ENCODE measurements around the gene TM7SF2. TPM values are rescaled to one million over a fixed set of nuclear protein-coding genes. Genes with fewer than 3 reads are reported as not detected.

TM7SF2 gene
- total RNA-seq, 1 experiment from 2014 or later: 74.8 TPM

- H2BK15ac ChIP-seq (ENCODE audit: low read depth, low read length): no peak overlapping the region
- no peak overlapping the region for H2BK5ac ChIP-seq (ENCODE audit: insufficient read length, low read length)
- H3K9me3 ChIP-seq (ENCODE audit: control insufficient read depth, low read depth, low read length): no peaks in the 10 kb centered on the region
- no peak overlapping the region for H3K27ac ChIP-seq (ENCODE audit: insufficient read length, low read depth, low read length)
- no peak overlapping the region for H3T11ph ChIP-seq (ENCODE audit: low read length)
- no peak for TF ChIP-seq CTCF (conservative IDR thresholded peaks at IDR 0.05)
- H3K4ac ChIP-seq (ENCODE audit: low read depth, low read length): no peak overlapping the region
- H3K79me2 ChIP-seq (ENCODE audit: insufficient read depth, low read length): no peaks in the 10 kb centered on the region
- no peak overlapping the region for H2BK20ac ChIP-seq (ENCODE audit: low read depth, low read length, poor library complexity, severe bottlenecking)
- H4K8ac ChIP-seq (replicated peaks; ENCODE audit: insufficient read length, low read depth, low read length): no peak overlapping the region
- Mint-ChIP-seq H3K9me3 (no peaks in the 10 kb centered on the region), H3K4me1 (peaks cover 14 to 19% of the 10 kb centered on the region in 2 experiments), H3K4me3 (no peak overlapping the region), H3K27me3 (ENCODE audit: low read depth) (no peaks in the 10 kb centered on the region), H3K27ac (no peak overlapping the region), H3K36me3 (ENCODE audit: insufficient read depth in 1 of 3, low read depth in 3 of 3) (peaks cover 2 to 12% (median 9%) of the 10 kb centered on the region in 3 experiments; a peak in 6 of 7 replicates)
- WGBS (ENCODE audit: extremely low coverage, insufficient read length, low lambda C conversion rate): no CpG with 5 or more reads among the region's 38 CpGs
- no peak overlapping the region for H3K14ac ChIP-seq (ENCODE audit: insufficient read depth, low read length)
- no peaks in the 10 kb centered on the region for H3K27me3 ChIP-seq (ENCODE audit: insufficient read depth, low read length)
- H3K23me2 ChIP-seq (ENCODE audit: insufficient read length, low read depth, low read length, poor library complexity, severe bottlenecking): peaks cover 13% of the 10 kb centered on the region
- DNase-seq: peak; percentile 31
- no peak overlapping the region for H3K56ac ChIP-seq (ENCODE audit: insufficient read length, low read depth, low read length)
- no peak overlapping the region for H4K91ac ChIP-seq (ENCODE audit: insufficient read length, low read depth, low read length)
- no peak overlapping the region for H3K23ac ChIP-seq (ENCODE audit: insufficient read length, low read depth, low read length)
- H3K79me1 ChIP-seq (ENCODE audit: insufficient read depth, low read depth, low read length, poor library complexity, severe bottlenecking): no peaks in the 10 kb centered on the region
- no peaks in the 10 kb centered on the region for H4K20me1 ChIP-seq (ENCODE audit: control insufficient read depth, insufficient read depth, insufficient read length)
- H2BK120ac ChIP-seq (ENCODE audit: low read depth, low read length, poor library complexity, severe bottlenecking): no peak overlapping the region
- H2AK5ac ChIP-seq (ENCODE audit: insufficient read length, low read length): no peak overlapping the region
- H3K9ac ChIP-seq (ENCODE audit: extremely low read depth, insufficient read length, low read length): no peak overlapping the region
- no peak overlapping the region for H4K5ac ChIP-seq (ENCODE audit: insufficient read length, low read depth, low read length)
- H3K4me1 ChIP-seq (ENCODE audit: insufficient read depth, low read length): no peaks in the 10 kb centered on the region
- no peak overlapping the region for H2AFZ ChIP-seq (ENCODE audit: low read length)
- H2BK12ac ChIP-seq (ENCODE audit: insufficient read length, low read depth, low read length): no peak overlapping the region
- H3K4me2 ChIP-seq (ENCODE audit: insufficient read depth, insufficient read length, low read length): no peak overlapping the region
- no peak overlapping the region for H3K18ac ChIP-seq (ENCODE audit: insufficient read length, low read depth, low read length)
These were observed 3.1 kb upstream of the TM7SF2 start for GRCh38 chr11:65108469-65109123.
